22Rv1 (cell line): ENCODE data around the gene TM9SF3.

Experiments used
- H3K27ac ChIP-seq: fragments of 450-650 bp; 2 replicates; pipeline ENCODE4 v1.5.1; 2017
- CTCF ChIP-seq: fragments of 450-650 bp; IDR thresholded peaks from 2 replicates; pipeline ENCODE4 v1.5.1; 2017; ENCODE audit warnings: mild to moderate bottlenecking
- ZFX ChIP-seq: fragments of 450-650 bp; IDR thresholded peaks from 2 replicates; pipeline ENCODE4 v1.6.1; 2017; ENCODE audit warnings: antibody characterized with exemption, borderline replicate concordance

Gene TM9SF3

GRCh38 chr10:96588060-96588554, 1.3 kb upstream of the TM9SF3 start:
- no peak for TF ChIP-seq CTCF
- TF ChIP-seq ZFX, result no peak
- H3K27ac ChIP-seq, result peak overlapping the region; percentile 93

- H3K27ac ChIP-seq, result peak overlapping the region; percentile 93
- TF ChIP-seq ZFX (no peak), CTCF (no peak)
These were observed 650 bp upstream of the TM9SF3 start for GRCh38 chr10:96587264-96588059.

GRCh38 chr10:96585736-96586418, 935 bp downstream of the TM9SF3 start:
- peak overlapping the region; percentile 93 for H3K27ac ChIP-seq
- no peak for TF ChIP-seq ZFX

- H3K27ac ChIP-seq, result no peak overlapping the region
- TF ChIP-seq ZFX (no peak), CTCF (no peak)
These were observed 2.3 kb downstream of the TM9SF3 start for GRCh38 chr10:96584474-96584873.

- H3K27ac ChIP-seq, result no peak overlapping the region
- TF ChIP-seq ZFX, result no peak
- TF ChIP-seq CTCF, result no peak
These were observed 2.8 kb downstream of the TM9SF3 start for GRCh38 chr10:96584035-96584434.

GRCh38 chr10:96579133-96579532, 7.7 kb downstream of the TM9SF3 start:
- TF ChIP-seq CTCF (no peak), ZFX (no peak)
- no peak overlapping the region for H3K27ac ChIP-seq

GRCh38 chr10:96578633-96579032, 8.2 kb downstream of the TM9SF3 start:
- TF ChIP-seq CTCF, result no peak
- TF ChIP-seq ZFX, result no peak

More at GRCh38 chr10:96578633-96579032, 8.2 kb downstream of the TM9SF3 start:
- H3K27ac ChIP-seq, result no peak overlapping the region
